Common myeloid progenitor, CD34-positive (primary cell): ENCODE results near the gene CKS1B.

Experiments
- CTCF ChIA-PET: fragments of 350-600 bp; sonication (Branson Sonifier 250); formaldehyde crosslinking; loops from one replicate; lab custom pipeline; 2021; ENCODE audit warnings: antibody characterized with exemption; lab: Charles Lee
- POLR2A ChIA-PET: fragments of 350-600 bp; sonication (Branson Sonifier 250); formaldehyde crosslinking; loops from one replicate; lab custom pipeline; 2021; ENCODE audit warnings: antibody characterized with exemption; lab: Charles Lee
- DNase-seq, 3 donors: peaks; one replicate each; pipeline versions ENCODE4 v3.0.0 to v3.0.0-alpha.2; 2013
- H3K27ac ChIP-seq, 2 experiments: 1 replicate in 1 of 2; 2 replicates in 1 of 2; pipeline ENCODE4 v1.7.0; 2013; ENCODE audit warnings: inconsistent platforms in 2 of 2, low read length in 2 of 2, mild to moderate bottlenecking in 2 of 2, low read depth in 1 of 2, moderate library complexity in 1 of 2; ENCODE audit not compliant: severe bottlenecking in 2 of 2, insufficient read depth in 1 of 2, poor library complexity in 1 of 2
- H3K27me3 ChIP-seq, 5 experiments: replicated peaks in 2 of 5; 1 replicate in 3 of 5; 2 replicates in 2 of 5; pipeline versions ENCODE4 v1.6.1 to v1.7.0; 2013; ENCODE audit warnings: low read length in 4 of 5, mild to moderate bottlenecking in 2 of 5, moderate library complexity in 2 of 5, inconsistent platforms in 1 of 5; ENCODE audit not compliant: insufficient read depth in 5 of 5, control insufficient read depth in 4 of 5
- H3K36me3 ChIP-seq, 4 experiments: 1 replicate in 2 of 4; 2 replicates in 2 of 4; pipeline versions ENCODE4 v1.6.1 to v1.7.0; 2013; ENCODE audit warnings: low read length in 3 of 4, control low read depth in 1 of 4, mild to moderate bottlenecking in 1 of 4; ENCODE audit not compliant: control insufficient read depth in 4 of 4, insufficient read depth in 4 of 4
- H3K4me1 ChIP-seq, 4 experiments: 1 replicate in 3 of 4; 2 replicates in 1 of 4; pipeline versions ENCODE4 v1.6.1 to v1.7.1; 2013; ENCODE audit warnings: low read length in 3 of 4, mild to moderate bottlenecking in 3 of 4, control low read depth in 1 of 4, inconsistent platforms in 1 of 4, moderate library complexity in 1 of 4; ENCODE audit not compliant: control insufficient read depth in 4 of 4, insufficient read depth in 4 of 4; ENCODE audit errors: control extremely low read depth in 1 of 4
- H3K4me3 ChIP-seq, 7 experiments: 1 replicate in 4 of 7; 2 replicates in 3 of 7; pipeline versions ENCODE4 v1.5.1 to v1.7.0; 2013; ENCODE audit warnings: mild to moderate bottlenecking in 7 of 7, low read length in 6 of 7, moderate library complexity in 6 of 7, inconsistent platforms in 2 of 7, low read depth in 2 of 7, control low read depth in 1 of 7; ENCODE audit not compliant: insufficient read depth in 4 of 7, control insufficient read depth in 1 of 7; ENCODE audit errors: extremely low read depth in 1 of 7
- H3K9me3 ChIP-seq, 5 experiments: 1 replicate in 4 of 5; 2 replicates in 1 of 5; pipeline versions ENCODE4 v1.6.1 to v1.7.1; 2013; ENCODE audit warnings: low read length in 4 of 5, mild to moderate bottlenecking in 2 of 5, inconsistent platforms in 1 of 5, low read depth in 1 of 5, moderate library complexity in 1 of 5; ENCODE audit not compliant: control insufficient read depth in 4 of 5, insufficient read depth in 2 of 5; ENCODE audit errors: control extremely low read depth in 1 of 5
- WGBS: methylation state at CpG from one replicate; pipeline ENCODE4 v1.1.5; 2013; ENCODE audit not compliant: insufficient coverage; 5-methylcytosine and 5-hydroxymethylcytosine counted together

Gene CKS1B

GRCh38 chr1:154945160-154945961, 29.1 kb upstream of the CKS1B start:
- ChIA-PET CTCF (interaction anchor here (0.6 to 2.0 kb wide), 18 partner anchors 9 to 483 kb away, joined by 3 to 10 read pairs (median 4); partner anchors contain the start of genes PMVK, PYGO2 and SHC1), POLR2A (interaction anchor here (0.6 to 3.7 kb wide), 4 partner anchors 7 to 16 kb away, joined by 7 to 17 read pairs (median 10); partner anchors contain the start of genes PBXIP1 and PYGO2)
- peak overlapping the region in 1 of 2 experiments; percentile 56 for H3K27ac ChIP-seq
- peaks cover 12 to 63% (median 57%) of the 10 kb centered on the region in 4 experiments for H3K4me1 ChIP-seq
- peak overlapping the region in 1 of 7 experiments; percentile 13 for H3K4me3 ChIP-seq
- no peaks in the 10 kb centered on the region for H3K9me3 ChIP-seq
- H3K36me3 ChIP-seq, result peaks cover 21 to 52% (median 36%) of the 10 kb centered on the region in 4 experiments
- H3K27me3 ChIP-seq, result no peaks in the 10 kb centered on the region
- WGBS, result 93% methylated on average over 13 of the region's 15 CpGs
- no peak for DNase-seq

DNA sequence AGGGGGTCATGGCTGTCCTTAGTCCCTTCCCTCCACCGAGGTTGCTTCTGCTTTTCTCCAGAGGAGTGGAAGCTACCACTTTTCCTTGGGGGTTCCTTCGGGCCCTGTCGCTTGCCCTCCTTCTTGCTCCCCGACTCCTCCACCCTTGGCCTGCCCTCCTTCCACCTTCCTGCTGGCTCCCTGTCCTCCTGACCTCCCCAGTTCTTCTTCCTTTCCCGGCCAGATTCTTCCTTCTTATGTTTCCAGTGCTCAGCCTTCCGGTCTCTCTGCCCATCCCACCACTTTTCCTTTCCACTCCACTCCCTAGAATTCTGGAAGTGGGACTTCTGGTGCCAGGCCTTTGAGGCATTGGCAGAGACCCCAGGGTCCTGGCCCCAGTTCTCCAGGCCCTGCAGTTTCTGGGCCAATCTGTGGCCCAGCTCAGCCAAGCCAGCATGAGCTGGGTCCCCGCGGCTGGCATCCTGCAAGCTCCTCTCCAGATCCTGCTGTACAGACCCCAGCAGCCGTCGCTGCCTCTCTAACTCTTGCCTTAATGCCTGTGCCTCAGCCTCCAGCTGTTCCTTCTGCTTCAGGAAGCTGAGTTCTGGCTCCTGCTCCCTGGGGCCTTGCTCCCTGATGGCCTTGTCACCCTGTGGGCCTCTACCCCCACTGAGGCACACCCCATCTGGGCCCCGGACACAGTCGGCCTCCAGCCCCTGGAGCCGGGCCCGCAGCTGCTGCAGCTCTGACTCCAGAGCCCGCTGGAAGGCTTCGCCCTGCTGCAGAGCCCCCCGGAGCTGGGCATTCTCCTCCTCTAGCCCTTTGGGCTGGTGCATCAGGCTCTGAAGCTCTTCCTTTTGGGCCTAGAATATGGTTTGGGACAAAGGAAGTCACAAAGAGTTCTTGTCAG, 28.3 kb upstream of the CKS1B start:
- WGBS, result 97% methylated on average over 14 of the region's 17 CpGs
- CTCF ChIA-PET, result interaction anchor here (0.6 to 1.6 kb wide), 9 partner anchors 11 to 482 kb away, joined by 3 to 6 read pairs (median 4); partner anchors contain the start of genes PYGO2 and SHC1
- Histone ChIP-seq H3K4me1 (peaks cover 10 to 60% (median 53%) of the 10 kb centered on the region in 4 experiments), H3K27ac (peak overlapping the region in 1 of 2 experiments; percentile 55), H3K4me3 (no peak overlapping the region), H3K27me3 (no peaks in the 10 kb centered on the region), H3K9me3 (no peaks in the 10 kb centered on the region), H3K36me3 (peaks cover 21 to 61% (median 44%) of the 10 kb centered on the region in 4 experiments)
- POLR2A ChIA-PET, result interaction anchor here (1.7 to 3.7 kb wide), 3 partner anchors 7 to 15 kb away, joined by 7 to 17 read pairs (median 11); partner anchors contain the start of genes PBXIP1 and PYGO2
- DNase-seq, result no peak

DNA sequence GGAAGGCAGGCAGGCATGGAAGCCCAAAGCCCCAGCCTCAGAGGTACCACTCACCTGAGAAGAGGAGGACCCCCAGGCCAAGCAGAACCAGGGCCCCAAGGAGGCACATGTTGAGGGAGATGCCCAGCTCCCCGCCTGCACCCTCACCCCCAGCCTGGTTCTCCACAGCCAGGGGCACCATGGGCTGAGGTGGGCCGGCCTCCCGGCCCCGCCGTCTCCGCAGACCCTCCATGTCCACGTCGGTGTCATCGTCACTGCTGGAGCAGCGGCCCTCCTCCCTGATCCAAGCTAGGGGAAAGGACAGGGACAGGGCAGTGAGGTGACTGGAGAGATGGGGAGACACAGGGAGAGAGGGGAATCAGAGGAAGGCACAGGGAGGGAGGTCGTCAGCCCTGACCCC, 26.4 kb upstream of the CKS1B start:
- 96% methylated on average over 10 of the region's 11 CpGs for WGBS
- Histone ChIP-seq H3K4me3 (no peak overlapping the region), H3K27me3 (no peaks in the 10 kb centered on the region), H3K4me1 (peaks cover 8 to 60% (median 53%) of the 10 kb centered on the region in 4 experiments), H3K9me3 (no peaks in the 10 kb centered on the region), H3K36me3 (peaks cover 21 to 73% (median 45%) of the 10 kb centered on the region in 4 experiments), H3K27ac (peak overlapping the region in 1 of 2 experiments; percentile 53)
- ChIA-PET CTCF (interaction anchor here (0.9 to 1.3 kb wide), 4 partner anchors 46 to 86 kb away, joined by 3 to 5 read pairs (median 4); partner anchors contain the start of gene LENEP), POLR2A (interaction anchor here (1.3 kb wide), 1 partner anchor 26 kb away, joined by 3 read pairs; no protein-coding TSS in a partner anchor)
- no peak for DNase-seq

DNA sequence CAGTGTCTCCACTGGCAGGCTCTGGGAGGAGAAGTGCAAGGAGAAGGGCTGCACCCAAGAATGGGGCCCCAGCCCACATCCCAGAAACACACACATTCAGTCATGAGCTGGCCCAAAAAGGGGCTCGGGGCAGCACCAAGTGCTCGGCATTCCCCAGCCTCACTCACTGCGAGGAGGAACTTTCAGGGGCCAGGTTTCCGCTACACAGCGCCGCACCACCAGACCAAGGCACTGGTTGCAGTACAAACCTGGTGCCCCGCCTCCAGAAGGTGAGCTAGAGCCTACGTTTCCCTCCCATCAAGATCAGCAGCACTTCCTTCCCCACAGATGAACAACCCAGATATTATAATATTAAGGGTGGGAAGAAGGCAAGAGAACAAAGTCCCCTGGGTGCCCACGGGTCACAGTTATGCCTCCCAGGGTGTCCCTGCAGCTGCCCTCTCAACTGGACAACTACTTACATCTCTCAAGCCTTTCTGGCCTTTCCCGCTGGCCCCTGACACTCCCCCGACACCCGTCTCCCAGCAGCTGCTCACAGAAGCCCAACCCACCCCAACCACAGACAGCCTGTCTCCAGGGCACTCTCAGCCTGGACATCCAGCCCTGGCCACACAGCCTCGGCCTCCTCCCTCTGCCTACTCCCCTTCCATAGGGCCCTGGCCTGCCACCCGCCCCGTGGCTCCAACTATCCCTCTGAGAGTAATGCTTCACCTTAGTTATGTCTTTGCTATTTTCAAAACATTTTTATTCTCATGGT, 22.4 kb upstream of the CKS1B start:
- H3K36me3 ChIP-seq, result peaks cover 10 to 53% (median 29%) of the 10 kb centered on the region in 4 experiments
- H3K27ac ChIP-seq, result peak overlapping the region; percentile 100
- peaks cover 22 to 69% (median 58%) of the 10 kb centered on the region in 4 experiments for H3K4me1 ChIP-seq
- 17% methylated on average over 8 of the region's 15 CpGs for WGBS
- H3K9me3 ChIP-seq, result no peaks in the 10 kb centered on the region
- peak overlapping the region in 6 of 7 experiments; percentile 26 to 92 (median 82) for H3K4me3 ChIP-seq
- POLR2A ChIA-PET, result interaction anchor here (0.8 to 2.1 kb wide), 3 partner anchors 7 to 48 kb away, joined by 4 to 11 read pairs (median 7); partner anchors contain the start of gene PYGO2
- CTCF ChIA-PET, result interaction anchor here (0.7 to 1.9 kb wide), 13 partner anchors 8 to 393 kb away, joined by 3 to 7 read pairs (median 3); partner anchors contain the start of genes LENEP and PYGO2
- no peaks in the 10 kb centered on the region for H3K27me3 ChIP-seq
- DNase-seq, result peak; percentile 32 to 70 (median 66)

GRCh38 chr1:154952664-154953063, 21.8 kb upstream of the CKS1B start:
- DNase-seq, result no peak
- H3K4me1 ChIP-seq, result peaks cover 22 to 68% (median 60%) of the 10 kb centered on the region in 4 experiments
- ChIA-PET CTCF (interaction anchor here (0.7 to 1.8 kb wide), 7 partner anchors 9 to 63 kb away, joined by 3 to 7 read pairs (median 4); partner anchors contain the start of genes LENEP and PYGO2), POLR2A (interaction anchor here (0.8 to 2.1 kb wide), 3 partner anchors 8 to 47 kb away, joined by 4 to 11 read pairs (median 7); partner anchors contain the start of gene PYGO2)
- no peaks in the 10 kb centered on the region for H3K27me3 ChIP-seq
- whole genome bisulfite sequencing, result 83% methylated on average over 6 of the region's 6 CpGs
- H3K36me3 ChIP-seq, result peaks cover 7 to 48% (median 26%) of the 10 kb centered on the region in 4 experiments
- H3K4me3 ChIP-seq, result peak overlapping the region in 4 of 7 experiments; percentile 81 to 92 (median 86)
- no peaks in the 10 kb centered on the region for H3K9me3 ChIP-seq
- peak overlapping the region; percentile 100 for H3K27ac ChIP-seq
